CD4-positive, alpha-beta T cell treated with Interleukin-6 at 100 ng/mL for 8 hours (primary cell): Measurements from ENCODE around the gene PXT1.
A peak's percentile ranks its signal among the peaks of the same experiment; 100 is the strongest.

ENCODE experiments used
- DNase-seq: peaks from one replicate; pipeline ENCODE4 v3.0.0-alpha.2; 2020; ENCODE audit warnings: mixed read lengths, low spot score

PXT1 gene

DNA sequence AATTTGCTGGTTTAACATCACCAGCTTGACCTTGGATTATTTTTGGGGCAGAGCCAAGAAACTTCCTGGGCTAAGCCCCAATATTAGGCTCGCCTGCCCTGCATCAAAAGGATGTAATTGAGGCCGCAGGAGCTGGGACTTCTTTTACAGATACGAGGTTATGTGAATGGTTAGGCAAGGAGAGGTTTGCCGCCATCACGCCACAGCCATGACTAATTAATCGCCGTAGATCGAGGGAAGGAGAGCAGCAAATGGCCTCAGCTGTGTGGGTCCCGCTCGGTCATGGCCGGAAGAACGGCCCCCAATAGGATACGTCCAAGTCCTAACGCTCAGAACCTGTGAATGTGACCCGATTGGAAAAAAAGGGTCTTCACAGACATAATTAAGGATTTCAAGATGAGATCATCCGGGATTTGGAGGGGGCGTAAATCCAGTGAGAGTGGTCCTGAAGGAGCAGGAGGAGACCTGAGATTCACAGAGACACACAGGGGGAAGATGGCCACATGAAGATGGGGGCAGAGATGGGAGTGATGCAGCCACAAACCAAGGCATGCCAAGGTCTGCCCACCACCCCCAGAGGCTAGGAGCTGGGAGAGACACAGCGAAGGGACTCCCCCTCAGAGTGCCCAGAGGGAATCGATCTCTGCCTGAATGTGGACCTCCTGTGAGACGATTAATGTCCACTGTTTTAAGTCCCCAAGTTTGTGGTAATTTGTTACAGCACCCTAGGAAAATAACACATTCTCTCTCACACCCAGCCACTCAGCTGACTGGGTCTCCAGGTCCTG lies 96.0 kb downstream of the PXT1 start:
- no peak for DNase-seq

DNA sequence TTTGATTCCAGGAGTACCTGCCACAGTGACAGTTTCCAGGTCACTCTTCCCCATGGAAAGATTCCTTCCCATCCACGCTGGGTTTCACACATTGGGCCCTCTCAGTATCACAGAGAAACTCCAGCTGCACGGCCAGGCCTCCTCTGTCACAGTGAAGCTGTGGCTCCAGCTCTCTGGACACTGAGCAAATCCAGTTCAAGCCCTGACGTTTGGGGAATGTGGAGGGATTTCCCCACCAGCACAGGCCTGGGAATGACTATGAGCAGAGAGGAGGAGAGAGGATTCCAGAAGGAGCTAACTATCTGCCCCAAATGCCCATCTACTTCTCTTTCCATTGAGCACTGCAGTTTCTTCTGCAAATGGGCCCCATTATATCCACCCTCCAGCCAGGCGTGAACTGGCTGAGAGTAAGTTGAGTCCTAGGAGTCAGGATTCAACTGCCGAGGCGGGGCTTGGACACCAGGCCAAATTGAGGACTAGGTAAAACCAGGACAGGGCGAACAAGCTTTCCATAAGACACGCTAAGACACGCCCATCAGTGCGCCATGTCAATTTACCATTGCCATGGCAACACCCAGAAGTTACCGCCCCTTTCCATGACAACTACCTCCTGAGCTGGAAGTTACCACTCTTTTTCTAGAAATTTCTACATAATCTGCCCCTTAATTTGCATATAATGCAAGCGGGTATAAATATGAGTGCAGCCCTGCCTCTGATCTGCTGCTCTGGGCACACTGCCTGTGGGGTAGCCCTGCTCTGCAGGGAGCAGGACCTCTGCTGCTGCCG lies 96.8 kb downstream of the PXT1 start:
- no peak for DNase-seq

DNA sequence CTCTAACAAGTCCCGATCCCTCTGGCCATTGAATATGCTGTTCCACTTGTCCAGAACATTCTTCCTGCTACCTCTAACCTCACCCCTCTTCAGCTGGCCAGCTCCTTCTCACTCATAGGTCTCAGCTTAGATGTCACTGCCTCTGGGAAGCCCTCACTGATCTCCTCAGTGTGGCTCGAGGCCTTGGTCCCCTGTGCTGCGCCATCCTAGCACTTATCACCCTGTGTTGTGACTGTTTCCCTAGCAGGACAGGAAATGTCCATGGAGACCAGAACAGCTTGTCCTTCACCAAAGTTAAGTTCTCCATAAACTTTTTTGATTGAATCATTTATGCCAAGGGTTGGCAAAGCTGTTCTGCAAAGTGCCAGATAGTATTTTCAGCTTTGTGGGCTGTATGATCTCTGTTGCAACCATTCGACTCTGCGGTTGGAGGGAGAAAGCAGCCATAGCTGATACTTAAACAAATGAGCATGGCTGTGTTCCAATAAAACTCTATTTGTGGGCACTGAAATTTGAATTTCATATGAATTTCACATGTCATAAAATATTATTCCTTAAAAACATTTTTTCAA lies 99.5 kb downstream of the PXT1 start:
- DNase-seq, result no peak

DNA sequence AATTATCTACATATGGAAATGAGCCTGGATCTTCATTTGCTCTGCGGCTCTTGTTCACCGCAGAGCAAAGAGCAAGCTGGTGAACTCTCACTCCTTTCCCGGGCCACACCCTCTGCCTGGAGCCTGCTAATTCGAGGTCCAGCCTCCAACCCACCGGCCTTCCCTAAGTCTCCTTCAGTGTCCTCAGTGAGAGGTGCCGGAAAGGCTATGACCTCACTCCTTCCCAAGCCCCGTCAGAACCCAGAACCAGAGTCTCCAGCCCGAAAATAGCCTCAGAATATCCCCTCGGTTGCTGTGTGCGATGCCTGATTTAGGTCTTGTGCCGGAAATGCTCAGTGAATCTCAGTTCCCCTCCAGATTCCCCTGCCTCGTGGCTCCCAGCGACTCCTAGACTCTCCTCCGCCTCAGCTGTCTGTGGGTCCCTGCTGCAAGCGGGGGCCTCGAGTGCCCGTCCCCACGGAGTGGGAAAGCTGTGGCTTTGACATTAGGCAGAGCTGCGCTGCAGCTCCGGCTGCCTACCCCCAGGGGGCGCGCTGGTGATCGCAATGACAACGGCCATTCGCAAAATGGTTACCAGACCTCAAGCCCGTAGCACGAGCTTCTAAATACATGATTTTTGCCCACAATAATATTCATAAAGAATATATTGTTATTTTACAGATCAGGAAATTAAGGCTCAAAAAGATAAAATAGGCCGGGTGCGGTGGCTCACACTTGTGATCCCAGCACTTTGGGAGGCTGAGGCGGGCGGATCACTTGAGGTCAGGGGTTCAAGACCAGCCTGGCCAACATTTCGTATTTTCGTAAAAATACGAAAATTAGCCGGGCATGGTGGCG lies 101.8 kb downstream of the PXT1 start:
- DNase-seq, result peak; percentile 63
